Keratinocyte (primary cell): ENCODE measurements around the gene SIGLEC5. TPM values are rescaled to one million over a fixed set of nuclear protein-coding genes. Genes with fewer than 3 reads are reported as not detected.

Experiments used
- DNase-seq: peaks from one replicate; pipeline ENCODE4 v3.0.0-alpha.2; 2011; ENCODE audit warnings: low read depth, missing footprints, low spot score
- FAIRE-seq: peaks from 2 replicates; lab custom pipeline; 2011; peaks lifted over from hg19 to GRCh38; lab: Jason Lieb, UNC
- H2AFZ ChIP-seq: 2 replicates; pipeline ENCODE4 v1.6.0; 2012; ENCODE audit warnings: low read length, control low read depth, inconsistent platforms; ENCODE audit not compliant: control insufficient read depth
- H3K27ac ChIP-seq: 2 replicates; pipeline ENCODE4 v1.5.1; 2011; ENCODE audit warnings: low read length; ENCODE audit not compliant: control insufficient read depth, insufficient read depth
- H3K27me3 ChIP-seq: 3 replicates; pipeline ENCODE4 v1.6.0; 2011; ENCODE audit warnings: low read length; ENCODE audit not compliant: control insufficient read depth, insufficient read depth; ENCODE audit errors: extremely low read depth
- H3K36me3 ChIP-seq, 2 experiments: 2 replicates in 1 of 2; 3 replicates in 1 of 2; pipeline ENCODE4 v1.5.1; 2011; ENCODE audit warnings: low read length in 2 of 2, mild to moderate bottlenecking in 1 of 2; ENCODE audit not compliant: control insufficient read depth in 2 of 2, insufficient read depth in 2 of 2; ENCODE audit errors: extremely low read depth in 1 of 2
- H3K4me1 ChIP-seq: 3 replicates; pipeline ENCODE4 v1.5.1; 2011; ENCODE audit warnings: low read length; ENCODE audit not compliant: control insufficient read depth, insufficient read depth; ENCODE audit errors: extremely low read depth
- H3K4me2 ChIP-seq: 3 replicates; pipeline ENCODE4 v1.6.0; 2011; ENCODE audit warnings: low read depth, low read length; ENCODE audit not compliant: control insufficient read depth, insufficient read depth; ENCODE audit errors: extremely low read depth
- H3K4me3 ChIP-seq, 3 experiments: fragments of 200-600 bp in 1 of 3; sonication (generic) in 1 of 3; 2 replicates in 2 of 3; 3 replicates in 1 of 3; pipeline ENCODE4 v1.5.1; 2011 to 2016; ENCODE audit warnings: low read length in 3 of 3, mild to moderate bottlenecking in 3 of 3, control low read depth in 2 of 3, inconsistent platforms in 1 of 3, low read depth in 1 of 3, mixed read lengths in 1 of 3, mixed run types in 1 of 3, moderate library complexity in 1 of 3; ENCODE audit not compliant: control insufficient read depth in 2 of 3, insufficient read depth in 2 of 3; ENCODE audit errors: extremely low read depth in 1 of 3
- H3K79me2 ChIP-seq: 2 replicates; pipeline ENCODE4 v1.6.0; 2012; ENCODE audit warnings: low read length; ENCODE audit not compliant: control insufficient read depth, insufficient read depth
- H3K9ac ChIP-seq: 3 replicates; pipeline ENCODE4 v1.6.0; 2011; ENCODE audit warnings: low read length; ENCODE audit not compliant: control insufficient read depth, insufficient read depth; ENCODE audit errors: extremely low read depth
- H3K9me1 ChIP-seq: 3 replicates; pipeline ENCODE4 v1.6.0; 2011; ENCODE audit warnings: low read length; ENCODE audit not compliant: control insufficient read depth, insufficient read depth; ENCODE audit errors: extremely low read depth
- H3K9me3 ChIP-seq: 2 replicates; pipeline ENCODE4 v1.5.1; 2012; ENCODE audit warnings: low read depth, low read length; ENCODE audit not compliant: control insufficient read depth
- H4K20me1 ChIP-seq: 3 replicates; pipeline ENCODE4 v1.6.0; 2011; ENCODE audit warnings: low read length; ENCODE audit not compliant: control insufficient read depth, insufficient read depth; ENCODE audit errors: extremely low read depth
- CTCF ChIP-seq, 3 experiments: IDR thresholded peaks in 1 of 3; conservative IDR thresholded peaks in 1 of 3; optimal IDR thresholded peaks in 1 of 3; 2 replicates in 2 of 3; 3 replicates in 1 of 3; pipeline versions ENCODE3 to v1.5.1; 2011; ENCODE audit warnings: low read length in 3 of 3, mild to moderate bottlenecking in 3 of 3, moderate library complexity in 2 of 3, control low read depth in 1 of 3, inconsistent platforms in 1 of 3; ENCODE audit not compliant: insufficient read depth in 2 of 3; ENCODE audit errors: extremely low read depth in 1 of 3
- EZH2 ChIP-seq: IDR thresholded peaks from one replicate; pipeline ENCODE4 v1.6.1; 2012; ENCODE audit warnings: inconsistent platforms, mild to moderate bottlenecking, low read length, moderate library complexity
- dilution Hi-C: fragments of 300-500 bp; cut with MboI; formaldehyde crosslinking; loops from one replicate; pipeline ENCODE4 v1.7.0; 2020; ENCODE audit warnings: low sequenced_read_pairs; ENCODE audit not compliant: extremely low pct_ligation_motif_present
- polyA plus RNA-seq, 5 experiments: library from polyadenylated mRNA; depleted of rRNA in 3 of 5; stranded (reverse) in 3 of 5; stranded (forward) in 1 of 5; unstranded in 1 of 5; fragments of >200 nt; gene quantifications; 1 replicate in 1 of 5; 2 replicates in 3 of 5; 3 replicates in 1 of 5; pipeline versions ENCODE4 v1.2.1 to v1.2.3, GENCODE V29; 2011 to 2012; ENCODE audit warnings: missing spikeins in 2 of 5, low read depth in 1 of 5, low replicate concordance in 1 of 5

Gene SIGLEC5
- polyA plus RNA-seq, 1 donor (not counting 4 experiments of a cell fraction or from before 2014, with no cell fraction given): not detected

DNA sequence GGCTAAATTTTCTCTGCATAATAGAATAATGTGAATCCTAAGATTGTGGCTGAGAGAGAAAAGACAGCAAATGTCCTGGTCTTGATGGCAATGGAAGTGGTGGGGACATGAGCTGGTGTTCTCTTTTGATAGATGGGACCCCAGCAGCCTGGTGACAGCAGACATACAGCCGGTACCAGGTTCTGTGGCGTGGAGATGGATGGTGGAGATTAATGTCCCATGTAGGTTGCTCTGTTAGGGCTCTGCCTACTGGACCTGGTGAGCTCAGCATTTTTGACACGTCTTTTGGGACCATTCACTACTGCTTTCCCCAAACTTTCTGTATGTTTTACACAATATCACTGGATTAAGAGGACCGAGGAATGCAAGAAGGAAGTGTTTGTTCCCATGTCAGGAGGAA lies 24.6 kb upstream of the SIGLEC5 start:
- TF ChIP-seq CTCF (optimal IDR thresholded peaks at IDR 0.05 in 1 of 3, IDR thresholded peaks at IDR 0.05 in 1 of 3, conservative IDR thresholded peaks at IDR 0.05 in 1 of 3; ENCODE audit: extremely low read depth in 1 of 3, insufficient read depth in 2 of 3, low read length in 3 of 3): no peak
- no peak for TF ChIP-seq EZH2
- Histone ChIP-seq H3K27me3 (no peaks in the 10 kb centered on the region), H3K27ac (no peak overlapping the region), H4K20me1 (no peaks in the 10 kb centered on the region), H3K36me3 (no peaks in the 10 kb centered on the region), H3K9me1 (no peaks in the 10 kb centered on the region), H3K79me2 (no peaks in the 10 kb centered on the region), H3K4me3 (no peak overlapping the region), H3K4me1 (no peaks in the 10 kb centered on the region), H2AFZ (no peak overlapping the region), H3K9ac (no peak overlapping the region), H3K9me3 (no peaks in the 10 kb centered on the region), H3K4me2 (no peak overlapping the region)
- dilution Hi-C loops: no loop called here
- FAIRE-seq: no peak
- DNase-seq: no peak

DNA sequence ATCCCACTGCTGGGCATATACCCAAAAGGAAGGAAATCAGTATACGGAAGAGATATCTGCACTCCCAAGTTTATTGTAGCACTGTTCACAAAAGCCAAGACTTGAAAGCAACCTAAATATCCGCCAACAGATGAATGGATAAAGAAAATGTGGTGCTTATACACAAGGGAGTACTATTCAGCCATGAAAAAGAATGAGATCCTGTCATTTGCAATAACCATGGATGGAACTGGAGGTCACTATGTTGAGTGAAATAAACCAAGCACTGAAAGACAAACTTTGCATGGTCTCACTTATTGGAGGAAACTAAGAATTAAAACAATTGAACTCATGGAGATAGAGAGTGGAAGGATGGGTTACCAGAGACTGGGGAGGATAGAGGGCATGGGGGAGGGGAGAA lies 23.0 kb upstream of the SIGLEC5 start:
- no peak overlapping the region for H2AFZ ChIP-seq
- DNase-seq (no peak), FAIRE-seq (no peak)
- H3K4me1 ChIP-seq: no peaks in the 10 kb centered on the region
- H3K4me2 ChIP-seq: no peak overlapping the region
- no peaks in the 10 kb centered on the region for H4K20me1 ChIP-seq
- TF ChIP-seq CTCF (optimal IDR thresholded peaks at IDR 0.05 in 1 of 3, IDR thresholded peaks at IDR 0.05 in 1 of 3, conservative IDR thresholded peaks at IDR 0.05 in 1 of 3; ENCODE audit: extremely low read depth in 1 of 3, insufficient read depth in 2 of 3, low read length in 3 of 3) (no peak), EZH2 (no peak)
- H3K9me1 ChIP-seq: no peaks in the 10 kb centered on the region
- no peaks in the 10 kb centered on the region for H3K27me3 ChIP-seq
- no peaks in the 10 kb centered on the region for H3K36me3 ChIP-seq
- H3K9me3 ChIP-seq: no peaks in the 10 kb centered on the region
- H3K4me3 ChIP-seq: no peak overlapping the region
- no peak overlapping the region for H3K27ac ChIP-seq
- H3K9ac ChIP-seq: no peak overlapping the region
- H3K79me2 ChIP-seq: no peaks in the 10 kb centered on the region
- dilution Hi-C loops: no loop called here
